Smooth muscle cell (in vitro differentiated cells): Measurements from ENCODE around the gene SUPT7L. TPM values are rescaled to one million over a fixed set of nuclear protein-coding genes. Genes with fewer than 3 reads are reported as not detected.

Experiments used
- DNase-seq: peaks from one replicate; lab custom pipeline; 2025; ENCODE audit not compliant: unreplicated experiment; lab: John Stamatoyannopoulos, UW
- H2AFZ ChIP-seq: fragments of 200-600 bp; sonication (generic); 2 replicates; pipeline ENCODE4 v1.6.0; 2016; ENCODE audit warnings: antibody characterized with exemption, low read depth, mild to moderate bottlenecking
- H3F3A ChIP-seq: fragments of 200-600 bp; sonication (generic); 2 replicates; pipeline ENCODE4 v1.6.0; 2017; ENCODE audit warnings: antibody characterized with exemption, low read depth
- H3K27ac ChIP-seq: fragments of 200-600 bp; sonication (generic); 2 replicates; pipeline ENCODE4 v1.5.1; 2016; ENCODE audit warnings: low read depth, mild to moderate bottlenecking
- H3K27me3 ChIP-seq: fragments of 200-600 bp; sonication (generic); 2 replicates; pipeline ENCODE4 v1.6.1; 2016; ENCODE audit warnings: low read depth, mild to moderate bottlenecking
- H3K36me3 ChIP-seq: fragments of 200-600 bp; sonication (generic); 2 replicates; pipeline ENCODE4 v1.5.1; 2016; ENCODE audit warnings: low read depth
- H3K4me1 ChIP-seq: fragments of 200-600 bp; sonication (generic); 2 replicates; pipeline ENCODE4 v1.5.1; 2016; ENCODE audit warnings: low read depth
- H3K4me2 ChIP-seq: fragments of 200-600 bp; sonication (generic); 2 replicates; pipeline ENCODE4 v1.6.0; 2016; ENCODE audit warnings: mild to moderate bottlenecking
- H3K4me3 ChIP-seq: fragments of 200-600 bp; sonication (generic); 2 replicates; pipeline ENCODE4 v1.5.1; 2016; ENCODE audit warnings: mild to moderate bottlenecking
- H3K79me2 ChIP-seq: fragments of 200-600 bp; sonication (generic); 2 replicates; pipeline ENCODE4 v1.6.0; 2016; ENCODE audit warnings: low read depth, mild to moderate bottlenecking
- H3K9ac ChIP-seq: fragments of 200-600 bp; sonication (generic); 2 replicates; pipeline ENCODE4 v1.6.0; 2016; ENCODE audit warnings: low read depth
- H3K9me3 ChIP-seq: fragments of 200-600 bp; sonication (generic); replicated peaks from 2 replicates; pipeline ENCODE4 v1.5.1; 2016; ENCODE audit warnings: low read depth
- H4K20me1 ChIP-seq: fragments of 200-600 bp; sonication (generic); 2 replicates; pipeline ENCODE4 v1.6.0; 2016; ENCODE audit warnings: low read depth
- WGBS: methylation state at CpG from one replicate; pipeline ENCODE4 v1.1.7; 2016; ENCODE audit warnings: low lambda C conversion rate; 5-methylcytosine and 5-hydroxymethylcytosine counted together
- polyA plus RNA-seq: library from polyadenylated mRNA; unstranded; fragments of >200 nt; fragmentation: Nextera tagmentation; extraction: Ambion mirVana; gene quantifications from 2 replicates; pipeline ENCODE4 v1.2.1, GENCODE V29; 2016
- total RNA-seq: library from RNA; depleted of rRNA; stranded (reverse); fragments of >200 nt; gene quantifications from 2 replicates; pipeline ENCODE4 v1.2.3, GENCODE V29; 2014
- TF ChIP-seq, protein P1 (sequence below): fragments of 200-600 bp; sonication (generic); IDR thresholded peaks from 2 replicates; pipeline ENCODE4 v1.5.1; 2017; ENCODE audit warnings: borderline replicate concordance, mild to moderate bottlenecking, antibody characterized with exemption; ENCODE audit not compliant: insufficient read depth, poor library complexity, severe bottlenecking

SUPT7L gene
- total and polyA plus RNA-seq, 2 experiments from 2014 or later = 18.9 to 27.6 TPM

DNA sequence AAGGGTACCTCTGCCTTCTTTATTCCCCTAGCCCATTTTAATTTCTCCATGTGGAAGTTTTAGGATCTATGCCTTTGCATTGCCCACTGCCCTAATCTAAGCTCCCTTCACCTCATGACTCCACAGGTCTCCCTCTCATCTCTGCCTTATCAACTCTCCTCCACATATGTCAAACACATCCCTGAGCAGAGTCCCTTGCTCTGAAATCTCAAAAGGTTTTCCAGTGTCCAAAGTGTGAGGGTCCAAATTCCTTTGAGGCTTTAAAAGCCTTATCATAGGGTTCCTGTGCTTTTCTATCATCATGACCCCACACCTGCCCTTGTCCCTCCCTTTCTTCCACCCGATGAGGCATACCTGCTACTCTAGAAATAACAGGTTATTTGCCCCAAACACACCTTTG is 38.9 kb upstream of the SUPT7L start:
- TF ChIP-seq, protein P1, sequence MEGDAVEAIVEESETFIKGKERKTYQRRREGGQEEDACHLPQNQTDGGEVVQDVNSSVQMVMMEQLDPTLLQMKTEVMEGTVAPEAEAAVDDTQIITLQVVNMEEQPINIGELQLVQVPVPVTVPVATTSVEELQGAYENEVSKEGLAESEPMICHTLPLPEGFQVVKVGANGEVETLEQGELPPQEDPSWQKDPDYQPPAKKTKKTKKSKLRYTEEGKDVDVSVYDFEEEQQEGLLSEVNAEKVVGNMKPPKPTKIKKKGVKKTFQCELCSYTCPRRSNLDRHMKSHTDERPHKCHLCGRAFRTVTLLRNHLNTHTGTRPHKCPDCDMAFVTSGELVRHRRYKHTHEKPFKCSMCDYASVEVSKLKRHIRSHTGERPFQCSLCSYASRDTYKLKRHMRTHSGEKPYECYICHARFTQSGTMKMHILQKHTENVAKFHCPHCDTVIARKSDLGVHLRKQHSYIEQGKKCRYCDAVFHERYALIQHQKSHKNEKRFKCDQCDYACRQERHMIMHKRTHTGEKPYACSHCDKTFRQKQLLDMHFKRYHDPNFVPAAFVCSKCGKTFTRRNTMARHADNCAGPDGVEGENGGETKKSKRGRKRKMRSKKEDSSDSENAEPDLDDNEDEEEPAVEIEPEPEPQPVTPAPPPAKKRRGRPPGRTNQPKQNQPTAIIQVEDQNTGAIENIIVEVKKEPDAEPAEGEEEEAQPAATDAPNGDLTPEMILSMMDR = no peak
- Histone ChIP-seq H3K27ac (no peak overlapping the region), H3F3A (peaks cover 5% of the 10 kb centered on the region), H2AFZ (no peak overlapping the region), H3K4me1 (no peaks in the 10 kb centered on the region), H3K9ac (no peak overlapping the region), H3K36me3 (no peaks in the 10 kb centered on the region), H4K20me1 (no peaks in the 10 kb centered on the region), H3K9me3 (no peaks in the 10 kb centered on the region), H3K27me3 (no peaks in the 10 kb centered on the region), H3K4me3 (no peak overlapping the region), H3K79me2 (no peaks in the 10 kb centered on the region), H3K4me2 (no peak overlapping the region)
- WGBS = 83% methylated on average over 1 of the region's 1 CpG
- no peak for DNase-seq

DNA sequence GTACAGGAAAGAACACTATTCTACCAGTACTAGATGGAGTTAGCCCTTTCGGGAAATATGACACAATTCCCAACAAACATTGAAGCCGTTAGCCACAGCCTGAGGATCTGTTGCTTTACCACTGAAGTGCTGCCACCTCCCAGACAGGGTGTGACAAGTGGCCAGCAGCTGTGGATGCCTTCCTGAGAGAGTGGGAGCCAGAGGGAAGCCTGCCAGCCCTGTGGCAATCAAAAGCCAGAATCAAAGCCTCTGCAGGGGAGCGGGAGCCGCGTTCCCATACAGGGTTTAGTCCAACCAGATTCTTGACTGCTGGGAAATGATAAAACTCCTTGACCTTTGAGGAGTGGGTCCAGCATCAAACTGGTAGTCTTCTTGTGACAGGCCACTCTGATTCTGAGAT is 38.3 kb upstream of the SUPT7L start:
- H3K36me3 ChIP-seq = no peaks in the 10 kb centered on the region
- TF ChIP-seq, protein P1 = no peak
- no peak overlapping the region for H2AFZ ChIP-seq
- no peaks in the 10 kb centered on the region for H3K9me3 ChIP-seq
- WGBS = 60% methylated on average over 5 of the region's 5 CpGs
- no peaks in the 10 kb centered on the region for H3K4me1 ChIP-seq
- no peaks in the 10 kb centered on the region for H3K79me2 ChIP-seq
- H3K4me2 ChIP-seq = no peak overlapping the region
- DNase-seq = no peak
- H3K27me3 ChIP-seq = no peaks in the 10 kb centered on the region
- H3K27ac ChIP-seq = no peak overlapping the region
- no peak overlapping the region for H3K4me3 ChIP-seq
- H3F3A ChIP-seq = peaks cover 5% of the 10 kb centered on the region
- H4K20me1 ChIP-seq = no peaks in the 10 kb centered on the region
- H3K9ac ChIP-seq = no peak overlapping the region

DNA sequence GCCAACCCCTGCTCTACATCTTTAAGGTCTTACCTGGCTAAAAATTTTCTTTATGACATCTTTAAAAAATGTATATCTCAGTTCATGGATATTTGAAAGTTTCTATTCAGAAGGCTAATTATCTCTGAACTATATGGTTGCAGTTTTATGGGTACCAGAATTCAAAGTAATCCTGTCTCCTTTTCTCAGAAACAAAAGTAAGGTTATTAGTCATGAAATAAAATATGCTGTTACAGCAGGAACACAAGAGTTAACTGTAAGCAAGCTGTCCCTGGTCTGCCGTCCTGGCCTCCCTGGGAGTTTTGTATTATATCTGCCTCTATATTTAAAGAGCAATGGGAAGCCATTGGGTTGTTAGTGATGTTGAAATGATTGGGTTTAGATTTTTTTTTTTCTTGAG is 34.2 kb upstream of the SUPT7L start:
- H3K79me2 ChIP-seq = no peaks in the 10 kb centered on the region
- no peaks in the 10 kb centered on the region for H3F3A ChIP-seq
- TF ChIP-seq, protein P1 = no peak
- H3K36me3 ChIP-seq = peaks cover 3% of the 10 kb centered on the region
- H3K9ac ChIP-seq = no peak overlapping the region
- H3K27me3 ChIP-seq = no peaks in the 10 kb centered on the region
- no peak overlapping the region for H3K27ac ChIP-seq
- H4K20me1 ChIP-seq = no peaks in the 10 kb centered on the region
- WGBS = 89% methylated on average over 1 of the region's 1 CpG
- no peaks in the 10 kb centered on the region for H3K4me1 ChIP-seq
- H3K4me3 ChIP-seq = no peak overlapping the region
- no peak for DNase-seq
- no peaks in the 10 kb centered on the region for H3K9me3 ChIP-seq
- no peak overlapping the region for H2AFZ ChIP-seq
- no peak overlapping the region for H3K4me2 ChIP-seq

DNA sequence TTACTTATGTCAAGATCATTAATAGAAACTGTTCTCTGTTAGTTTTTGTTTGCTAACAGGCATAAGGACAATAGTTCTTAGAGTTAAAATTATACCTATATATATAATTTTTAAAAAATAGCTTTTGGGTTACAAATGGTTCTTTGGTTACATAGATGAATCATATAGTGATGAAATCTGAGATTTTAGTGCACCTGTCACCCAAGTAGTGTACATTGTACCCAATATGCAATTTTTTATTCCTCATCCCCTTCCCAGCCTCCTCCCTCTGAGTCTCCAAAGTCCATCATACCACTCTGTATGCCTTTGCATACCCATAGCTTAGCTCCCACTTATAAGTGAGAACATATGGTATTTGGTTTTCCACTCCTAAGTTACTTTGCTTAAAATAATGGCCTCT is 26.6 kb upstream of the SUPT7L start:
- Histone ChIP-seq H3F3A (no peaks in the 10 kb centered on the region), H3K27me3 (no peaks in the 10 kb centered on the region), H3K36me3 (peaks cover 10% of the 10 kb centered on the region), H3K9me3 (no peaks in the 10 kb centered on the region), H2AFZ (no peak overlapping the region), H3K4me3 (no peak overlapping the region), H4K20me1 (no peaks in the 10 kb centered on the region), H3K4me1 (no peaks in the 10 kb centered on the region), H3K9ac (no peak overlapping the region), H3K79me2 (no peaks in the 10 kb centered on the region), H3K4me2 (no peak overlapping the region), H3K27ac (no peak overlapping the region)
- DNase-seq = no peak
- TF ChIP-seq, protein P1 = no peak
